GM18909 (cell line): ENCODE data around the gene C3.
"Not testable (repeated sequence)": the region's sequence is repeated elsewhere in the genome, so short reads cannot be mapped to it uniquely, and the experiment has no call there.

Experiments
- ATAC-seq: cut with Tn5 transposase; IDR thresholded peaks from one replicate; pipeline ENCODE4 v1.9.1; 2021; ENCODE audit warnings: mild to moderate bottlenecking; ENCODE audit not compliant: unreplicated experiment, poor library complexity

The C3 gene

GRCh38 chr19:6632747-6633455 is 87.5 kb downstream of the C3 start:
- not testable (repeated sequence) for ATAC-seq

GRCh38 chr19:6632002-6632621 is 88.3 kb downstream of the C3 start:
- ATAC-seq = no peak
